A549 treated with AZD9567 at 1 μM for 4 hours (cell line): ENCODE measurements around the gene PAAF1. TPM values are rescaled to one million over a fixed set of nuclear protein-coding genes. Genes with fewer than 3 reads are reported as not detected.

ENCODE experiments used
- total RNA-seq: library from RNA; stranded (reverse); fragments of 200-300 nt; extraction: Qiagen RNA extraction; gene quantifications from 5 replicates; pipeline ENCODE4 v1.2.3, GENCODE V29; 2022; ENCODE audit not compliant: insufficient read depth

PAAF1 gene
- total RNA-seq: 11.7 to 14.7 TPM (median 12.2 TPM) in 5 replicates

GRCh38 chr11:73876424-73877310, at the start of gene PAAF1, which contains the start of gene COA4:
PAAF1 (plus strand) TSS chr11:73876999; CDS start chr11:73877022, 23 bp downstream.
COA4 (minus strand) TSS chr11:73876846; CDS start chr11:73873378, 3,468 bp downstream.

GRCh38 chr11:73950869-73951710, 74.3 kb downstream of the PAAF1 start, which contains the start of gene DNAJB13:
DNAJB13 (plus strand) TSS chr11:73951026; CDS start chr11:73951070, 44 bp downstream.

Other genes with a start within 250 kb of the PAAF1 start
- gene PLEKHB1, start 230.4 kb upstream of the PAAF1 start, total RNA-seq: 0.62 to 1.2 TPM (median 0.88 TPM) in 4 of 5 replicates, not detected in the other
- 51.9 to 68.8 TPM (median 63.6 TPM) in 5 replicates for gene RAB6A, start 115.9 kb upstream of the PAAF1 start, total RNA-seq
- 48.4 to 60.2 TPM (median 49.3 TPM) in 5 replicates for gene MRPL48, start 89.1 kb upstream of the PAAF1 start, total RNA-seq
- gene COA4, start 153 bp upstream of the PAAF1 start, total RNA-seq: 112 to 136 TPM (median 130 TPM) in 5 replicates
- gene DNAJB13, start 74.0 kb downstream of the PAAF1 start, total RNA-seq: 0.41 to 0.60 TPM (median 0.46 TPM) in 4 of 5 replicates, not detected in the other
- gene UCP2, start 105.8 kb downstream of the PAAF1 start, total RNA-seq: 79.0 to 90.5 TPM (median 85.6 TPM) in 5 replicates
- gene UCP3, start 132.1 kb downstream of the PAAF1 start, total RNA-seq: 0.75 to 2.1 TPM (median 1.3 TPM) in 5 replicates